HG03439 (cell line): ENCODE data around the gene SNX5.

Experiments used
- ATAC-seq: cut with Tn5 transposase; IDR thresholded peaks from one replicate; pipeline ENCODE4 v1.9.1; 2021; ENCODE audit warnings: mild to moderate bottlenecking, moderate library complexity; ENCODE audit not compliant: unreplicated experiment

The SNX5 gene

DNA sequence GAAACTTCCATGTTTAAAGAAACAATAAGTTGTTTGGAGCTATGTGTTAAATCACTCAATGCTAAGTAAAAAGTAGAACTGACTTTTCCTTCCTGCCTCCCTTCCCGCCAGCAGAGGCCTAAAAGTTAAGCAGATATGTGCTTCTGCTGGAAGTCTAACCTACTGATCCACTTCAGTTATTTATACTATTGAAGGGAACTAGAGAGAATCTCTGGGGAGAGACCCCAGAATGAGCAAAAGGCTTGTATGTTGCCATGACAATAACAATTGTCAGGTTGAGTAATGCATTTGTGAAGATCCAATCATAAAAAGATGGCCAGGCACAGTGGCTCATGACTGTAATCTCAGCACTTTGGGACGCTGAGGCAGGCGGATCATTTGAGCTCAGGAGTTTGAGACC, 25.0 kb upstream of the SNX5 start:
- no peak for ATAC-seq

DNA sequence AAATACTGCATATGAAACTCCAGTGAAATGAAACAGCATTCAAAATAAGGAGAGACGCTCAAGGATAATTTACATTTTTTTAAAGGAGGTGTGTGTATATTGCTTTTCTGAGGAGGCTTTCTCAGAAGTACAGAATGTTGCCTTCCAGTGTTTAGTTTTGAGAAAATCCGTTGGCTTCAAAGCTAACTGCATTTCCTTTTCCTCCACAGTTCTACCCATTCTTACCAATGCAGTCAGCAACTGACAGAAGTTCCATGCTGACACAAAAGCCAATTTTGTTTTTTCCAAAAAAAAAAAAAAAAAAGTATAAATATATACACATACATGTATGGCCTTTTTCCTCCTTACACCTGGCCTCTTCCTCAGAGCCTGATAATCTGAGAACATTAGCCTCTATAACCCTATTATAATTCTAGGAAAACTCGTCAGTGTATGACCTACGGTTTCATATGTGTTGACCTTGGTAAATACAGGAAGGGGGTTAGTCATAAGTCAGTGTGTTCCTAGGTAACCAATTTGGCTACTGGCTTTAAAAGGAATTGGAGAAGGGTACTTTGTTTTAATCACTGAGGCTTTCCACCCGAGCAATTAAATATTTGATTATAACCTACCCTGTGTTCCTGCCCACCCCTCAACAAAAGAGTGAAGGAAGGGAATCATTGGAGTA, 24.4 kb upstream of the SNX5 start:
- ATAC-seq: no peak

GRCh38 chr20:17992224-17992637, 23.6 kb upstream of the SNX5 start:
- ATAC-seq: peak; percentile 45

DNA sequence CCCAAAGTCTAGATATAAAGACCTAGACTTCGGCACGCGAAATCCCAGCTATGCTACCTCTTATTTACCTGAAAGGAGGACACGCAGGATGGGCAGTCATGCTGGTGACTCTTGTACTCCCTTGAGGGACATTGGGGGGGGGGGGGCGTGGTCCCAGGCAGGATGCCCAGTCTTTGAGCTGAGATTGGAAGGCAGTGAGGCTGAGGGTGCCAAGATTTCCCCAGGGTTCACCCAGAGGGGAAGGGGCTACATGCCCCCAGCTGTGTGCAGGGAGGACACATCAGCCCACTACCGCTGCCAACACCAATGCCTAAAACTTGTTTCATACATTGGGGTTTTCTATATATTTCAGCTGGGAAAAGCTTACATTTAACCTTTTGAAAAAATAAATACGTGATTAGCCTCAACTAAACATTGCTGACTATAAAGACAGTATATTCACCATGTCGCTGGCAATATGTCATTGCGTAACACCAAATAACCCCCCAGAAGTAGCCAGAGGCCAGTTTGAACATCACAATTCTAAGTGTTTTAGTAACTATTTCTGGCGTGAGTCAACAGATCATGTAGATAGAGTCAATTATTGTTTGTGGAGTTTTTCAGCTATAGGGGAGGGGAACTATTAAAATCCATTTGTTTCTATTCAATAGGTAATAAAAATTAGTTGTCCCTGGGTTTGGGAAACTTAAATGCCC, 21.8 kb upstream of the SNX5 start:
- no peak for ATAC-seq

- ATAC-seq: no peak
Measured at GRCh38 chr20:17987988-17988387, 19.4 kb upstream of the SNX5 start.

GRCh38 chr20:17985388-17986018, 16.9 kb upstream of the SNX5 start:
- ATAC-seq: no peak

- ATAC-seq: no peak
Measured at GRCh38 chr20:17976305-17976704, 7.7 kb upstream of the SNX5 start.

GRCh38 chr20:17972121-17972520, 3.5 kb upstream of the SNX5 start:
- no peak for ATAC-seq

GRCh38 chr20:17971300-17972013, 2.9 kb upstream of the SNX5 start:
- no peak for ATAC-seq

- no peak for ATAC-seq
Measured at GRCh38 chr20:17969884-17970409, 1.4 kb upstream of the SNX5 start.

DNA sequence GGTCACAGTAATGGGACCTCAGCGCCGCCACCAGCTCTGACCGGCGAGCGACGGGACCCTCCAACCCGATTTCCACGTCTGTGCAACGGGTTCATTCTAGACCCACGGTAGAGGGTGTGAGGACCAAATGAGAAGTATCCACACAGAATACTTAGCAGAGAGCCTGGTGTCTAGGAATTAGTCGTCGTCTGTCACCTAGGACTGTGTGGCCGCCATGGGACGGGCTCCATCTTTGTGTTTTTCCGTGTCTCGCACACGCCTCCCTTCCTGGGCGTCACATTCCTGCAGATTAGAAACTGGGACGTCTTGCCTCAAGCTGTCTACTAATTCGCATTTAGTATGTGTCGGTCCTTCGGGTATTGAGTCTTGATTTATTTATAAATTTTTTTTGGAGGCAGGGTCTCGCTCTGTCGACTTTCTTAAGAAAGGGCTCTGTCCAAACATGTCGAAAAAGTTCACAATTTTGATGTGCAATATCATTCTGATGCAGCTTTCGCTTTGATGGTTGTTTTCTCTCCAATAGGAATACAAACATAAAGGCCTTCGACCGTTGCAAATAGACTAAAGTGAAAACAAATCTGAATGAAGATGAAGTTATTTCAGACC, 787 bp upstream of the SNX5 start:
- peak; percentile 13 for ATAC-seq

GRCh38 chr20:17967521-17968365, 851 bp downstream of the SNX5 start:
- no peak for ATAC-seq

DNA sequence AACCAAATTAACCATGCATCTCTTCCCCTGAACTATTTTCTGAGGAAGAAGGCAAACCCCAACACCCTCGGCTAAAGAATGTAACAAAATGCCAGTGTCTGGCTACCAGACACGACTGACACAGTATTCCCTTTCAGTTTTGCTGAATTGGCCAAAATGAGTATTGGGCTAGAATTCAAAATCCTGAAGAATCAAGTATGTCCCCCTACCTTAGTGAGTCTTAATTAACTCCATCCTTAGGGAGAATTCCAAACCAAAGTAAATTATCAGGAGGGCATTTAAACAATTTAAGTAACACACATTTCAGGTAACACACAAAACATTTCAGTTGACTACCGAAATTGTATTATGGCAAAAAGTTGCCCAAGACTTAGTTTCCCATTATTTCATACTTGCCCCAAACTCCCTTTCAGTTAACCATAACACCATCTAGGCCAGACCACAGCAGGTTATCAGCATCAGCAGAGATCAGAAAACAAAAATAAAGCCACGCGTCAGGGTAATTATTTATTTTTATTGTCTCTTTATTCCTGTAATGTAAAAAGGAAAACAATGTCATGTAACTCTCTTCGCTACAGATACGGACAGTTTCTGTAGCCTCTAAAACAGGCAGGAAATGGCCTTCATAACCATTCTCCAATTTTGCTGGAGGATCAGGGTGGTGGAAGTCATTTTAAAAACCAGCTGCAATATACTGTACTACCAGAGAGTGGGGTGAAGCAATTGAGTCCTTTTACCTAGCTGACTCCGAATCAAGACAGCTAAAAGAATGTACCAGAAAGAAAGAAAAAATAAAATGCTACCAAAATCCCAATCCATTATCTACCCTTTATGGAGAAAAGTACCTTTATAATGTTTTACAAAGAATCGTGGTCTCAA, 1.9 kb downstream of the SNX5 start:
- ATAC-seq: no peak

DNA sequence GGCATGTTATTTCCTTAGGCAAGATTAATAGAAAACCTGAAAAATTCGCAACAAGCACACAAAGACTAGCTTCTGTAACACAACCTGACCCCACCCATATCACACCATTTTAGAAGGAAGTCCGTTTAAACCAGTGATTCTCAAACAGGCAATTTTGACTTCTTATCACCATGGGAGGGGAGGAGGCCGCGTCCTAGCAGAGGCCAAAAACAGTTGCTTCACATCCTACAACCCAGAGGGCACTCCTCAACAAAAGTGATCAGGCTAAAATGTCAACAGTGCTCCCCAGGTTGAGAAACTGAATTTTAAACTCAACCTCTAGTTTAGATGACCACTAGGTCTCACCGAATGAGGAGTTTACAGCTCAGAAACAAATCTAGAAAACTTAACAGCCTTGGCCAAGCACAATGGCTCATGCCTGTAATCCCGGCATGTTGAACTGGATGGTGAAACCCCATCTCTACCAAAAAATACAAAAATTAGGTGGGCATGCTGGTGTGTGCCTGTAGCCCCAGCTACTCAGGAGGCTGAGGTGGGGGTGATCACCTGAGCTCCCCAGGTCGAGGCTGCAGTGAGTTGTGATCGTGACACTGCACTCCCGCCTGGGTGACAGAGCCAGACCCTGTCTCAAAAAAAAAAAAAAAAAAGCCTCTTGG, 3.4 kb downstream of the SNX5 start:
- no peak for ATAC-seq

DNA sequence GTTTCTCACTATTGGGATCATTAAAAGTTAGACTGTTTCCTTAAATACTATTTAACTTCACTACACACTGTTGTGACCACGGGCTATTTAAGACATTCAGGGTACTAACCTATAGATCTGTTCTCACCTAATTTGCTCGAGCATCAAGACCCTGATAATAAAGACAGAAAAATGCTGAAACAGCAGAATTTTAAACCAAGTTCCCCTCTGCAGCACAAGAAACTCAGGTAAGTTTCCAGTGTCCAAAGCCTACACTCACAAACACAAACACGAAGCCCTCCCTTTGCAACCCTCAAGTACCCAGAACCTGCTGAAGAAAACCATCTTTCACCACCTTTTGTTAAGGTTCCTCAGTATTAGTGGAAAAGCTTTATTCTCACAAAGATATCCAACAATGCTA, 4.0 kb downstream of the SNX5 start:
- ATAC-seq: no peak

- no peak for ATAC-seq
Measured at GRCh38 chr20:17964073-17964472, 4.5 kb downstream of the SNX5 start.

DNA sequence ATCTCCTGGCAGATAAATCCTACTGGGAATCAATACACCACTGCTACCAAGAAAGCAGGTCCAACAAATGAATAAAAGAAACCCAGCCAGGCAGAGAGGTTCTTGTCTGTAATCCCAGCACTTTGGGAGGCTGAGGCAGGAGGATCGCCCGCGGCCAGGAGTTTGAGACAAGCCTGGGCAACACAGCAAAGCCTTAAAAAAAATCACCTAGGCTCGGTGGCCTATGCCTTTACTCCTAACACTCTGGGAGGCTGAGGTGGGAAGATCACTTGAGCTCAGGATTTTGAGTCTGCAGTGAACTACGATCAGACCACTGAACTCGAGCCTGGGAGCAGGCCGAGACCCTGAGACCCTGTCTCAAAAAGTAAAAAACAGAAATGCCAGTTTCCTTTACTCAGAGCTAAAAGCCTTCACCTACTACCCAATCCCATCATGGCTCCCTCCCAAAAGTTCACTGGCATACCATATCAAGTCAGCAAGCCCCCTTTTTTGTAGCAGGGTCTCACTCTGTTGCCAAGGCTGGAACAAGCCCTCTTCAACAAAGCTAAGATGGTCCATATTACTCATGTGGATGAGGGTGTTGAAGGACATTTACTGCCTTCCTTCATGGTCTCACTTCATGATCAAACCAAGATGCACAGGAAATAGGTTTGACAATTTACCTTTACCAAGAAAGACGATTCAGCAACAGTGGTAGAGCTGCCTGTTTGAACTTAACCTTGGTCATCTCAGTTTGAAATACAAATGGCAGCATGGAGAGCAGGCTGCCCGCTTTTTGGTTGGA, 5.3 kb downstream of the SNX5 start:
- ATAC-seq: no peak

- no peak for ATAC-seq
Measured at GRCh38 chr20:17961587-17961940, 7.0 kb downstream of the SNX5 start.
